HepG2 (cell line): ENCODE data around the gene C14orf93. TPM values are rescaled to one million over a fixed set of nuclear protein-coding genes. Genes with fewer than 3 reads are reported as not detected.

Experiments used
- ATAC-seq: fragments of 200-7000 bp; cut with Tn5 transposase; 3 replicates; pipeline ENCODE4 v1.9.1; 2020; ENCODE audit warnings: mild to moderate bottlenecking, moderate library complexity
- BruUV-seq: library from RNA; stranded (reverse); fragments of 400-500 nt; replicated peaks from 2 replicates; lab custom pipeline; 2021; lab: Mats Ljungman, UMichigan
- CTCF ChIA-PET: fragments of 300-600 bp; formaldehyde crosslinking; extraction: SDS; loops from one replicate; lab custom pipeline; 2021; ENCODE audit warnings: low total read pairs, inconsistent platforms, low intra/inter-chr PET ratio; lab: Yijun Ruan, JAX
- POLR2A ChIA-PET: fragments of 350-600 bp; sonication (Branson Sonifier 250); formaldehyde crosslinking; loops from one replicate; lab custom pipeline; 2020; ENCODE audit warnings: antibody characterized with exemption, inconsistent platforms; lab: Yijun Ruan, JAX
- DNase-seq: peaks from one replicate; pipeline ENCODE4 v3.0.0-alpha.2; 2015; ENCODE audit warnings: low spot score
- FAIRE-seq: peaks from 3 replicates; lab custom pipeline; 2011; peaks lifted over from hg19 to GRCh38; lab: Jason Lieb, UNC
- H2AFZ ChIP-seq: one replicate; pipeline ENCODE4 v1.6.1; 2011; ENCODE audit warnings: low read length, inconsistent platforms
- H3K27ac ChIP-seq: fragments of 300-600 bp; 3 replicates; pipeline ENCODE4 v1.8.0; 2011; ENCODE audit warnings: mixed run types, mild to moderate bottlenecking, mixed read lengths, low read length, inconsistent platforms; ENCODE audit not compliant: insufficient read depth; ENCODE audit errors: extremely low read length
- H3K27me3 ChIP-seq, 2 experiments: fragments of 200-600 bp in 1 of 2; 2 replicates in 1 of 2; 3 replicates in 1 of 2; pipeline versions ENCODE4 v1.6.0 to v1.8.0; 2011; ENCODE audit warnings: low read length in 2 of 2, mild to moderate bottlenecking in 2 of 2, moderate library complexity in 2 of 2, inconsistent platforms in 1 of 2; ENCODE audit not compliant: insufficient read depth in 2 of 2, control insufficient read depth in 1 of 2
- H3K36me3 ChIP-seq, 2 experiments: fragments of 200-600 bp in 1 of 2; replicated peaks in 1 of 2; 2 replicates in 1 of 2; 3 replicates in 1 of 2; pipeline versions ENCODE4 v1.5.1 to v1.8.0; 2011; ENCODE audit warnings: low read length in 2 of 2, inconsistent platforms in 1 of 2; ENCODE audit not compliant: insufficient read depth in 2 of 2, control insufficient read depth in 1 of 2
- H3K4me1 ChIP-seq: 2 replicates; pipeline ENCODE4 v1.5.1; 2012; ENCODE audit warnings: low read length, inconsistent platforms; ENCODE audit not compliant: insufficient read depth
- H3K4me2 ChIP-seq: 2 replicates; pipeline ENCODE4 v1.6.0; 2011; ENCODE audit warnings: low read depth, low read length, inconsistent platforms
- H3K4me3 ChIP-seq, 3 experiments: fragments of 200-600 bp in 1 of 3; sonication (generic), shearing (Covaris generic) in 1 of 3; replicated peaks in 1 of 3; 2 replicates each; pipeline ENCODE4 v1.5.1; 2011 to 2016; ENCODE audit warnings: low read length in 3 of 3, inconsistent platforms in 2 of 3, low read depth in 2 of 3, mild to moderate bottlenecking in 2 of 3, control low read depth in 1 of 3, mixed read lengths in 1 of 3; ENCODE audit not compliant: insufficient read depth in 1 of 3
- H3K79me2 ChIP-seq: one replicate; pipeline ENCODE4 v1.6.1; 2011; ENCODE audit warnings: low read length, inconsistent platforms; ENCODE audit not compliant: insufficient read depth
- H3K9ac ChIP-seq: 2 replicates; pipeline ENCODE4 v1.6.0; 2011; ENCODE audit warnings: mild to moderate bottlenecking, low read depth, low read length, inconsistent platforms; ENCODE audit not compliant: insufficient read depth
- H3K9me3 ChIP-seq: 2 replicates; pipeline ENCODE4 v1.5.1; 2012; ENCODE audit warnings: mild to moderate bottlenecking, low read length
- H4K20me1 ChIP-seq: 2 replicates; pipeline ENCODE4 v1.6.0; 2011; ENCODE audit warnings: inconsistent platforms, mild to moderate bottlenecking, low read length, moderate library complexity; ENCODE audit not compliant: insufficient read depth
- ARNT ChIP-seq: fragments of 450-650 bp; IDR thresholded peaks from 2 replicates; pipeline ENCODE4 v1.6.1; 2017
- ARNTL ChIP-seq: sonication (generic); formaldehyde crosslinking; IDR thresholded peaks from 2 replicates; pipeline ENCODE4 v1.4.0; 2020; ENCODE audit warnings: mild to moderate bottlenecking, missing genetic modification reagents
- CBFB ChIP-seq: sonication (generic); formaldehyde crosslinking; IDR thresholded peaks from 2 replicates; pipeline ENCODE4 v1.4.0; 2020; ENCODE audit warnings: missing genetic modification reagents
- HOXA7 ChIP-seq: sonication (generic); formaldehyde crosslinking; IDR thresholded peaks from 2 replicates; pipeline ENCODE4 v1.8.1; 2022; ENCODE audit warnings: mild to moderate bottlenecking, missing genetic modification reagents, moderate library complexity
- ISX ChIP-seq: sonication (generic); formaldehyde crosslinking; conservative IDR thresholded peaks from 2 replicates; pipeline ENCODE4 v1.5.0; 2020; ENCODE audit warnings: missing genetic modification reagents
- MAFF ChIP-seq: IDR thresholded peaks from 2 replicates; pipeline ENCODE4 v1.6.1; 2011; ENCODE audit warnings: low read depth, low read length, improper control_type of control experiment
- PHB2 ChIP-seq: fragments of 450-650 bp; IDR thresholded peaks from 2 replicates; pipeline ENCODE4 v1.6.1; 2018; ENCODE audit not compliant: partially characterized antibody
- POLR2A ChIP-seq, 2 experiments: IDR thresholded peaks; 2 replicates each; pipeline ENCODE4 v1.6.1; 2011; ENCODE audit warnings: low read depth in 2 of 2, low read length in 2 of 2, mild to moderate bottlenecking in 1 of 2, moderate library complexity in 1 of 2; ENCODE audit not compliant: insufficient read depth in 1 of 2
- REL ChIP-seq: sonication (generic); formaldehyde crosslinking; conservative IDR thresholded peaks from 2 replicates; pipeline ENCODE4 v1.8.0; 2022; ENCODE audit warnings: mild to moderate bottlenecking, missing genetic modification reagents, moderate library complexity
- RFXANK ChIP-seq: IDR thresholded peaks from 2 replicates; pipeline ENCODE4 v1.6.1; 2016
- STAT5B ChIP-seq: sonication (generic); formaldehyde crosslinking; IDR thresholded peaks from 2 replicates; pipeline ENCODE4 v1.4.0; 2020; ENCODE audit warnings: missing genetic modification reagents
- ZFY ChIP-seq: sonication (generic); formaldehyde crosslinking; IDR thresholded peaks from 2 replicates; pipeline ENCODE4 v1.4.0; 2020; ENCODE audit warnings: missing genetic modification reagents
- ZKSCAN8 ChIP-seq: IDR thresholded peaks from 2 replicates; pipeline ENCODE4 v1.6.1; 2016; ENCODE audit warnings: borderline replicate concordance, missing genetic modification reagents, missing compliant biosample characterization
- ZSCAN31 ChIP-seq: sonication (generic); formaldehyde crosslinking; IDR thresholded peaks from 2 replicates; pipeline ENCODE4 v1.5.0; 2020; ENCODE audit warnings: low read depth, mild to moderate bottlenecking, missing genetic modification reagents
- WGBS: methylation state at CpG from one replicate; pipeline ENCODE4 v1.1.6; 2017; ENCODE audit warnings: low lambda C conversion rate; 5-methylcytosine and 5-hydroxymethylcytosine counted together
- in situ Hi-C: cut with HindIII; loops from 2 replicates; pipeline ENCODE4 v1.10.0; 2017; ENCODE audit warnings: low pct_unique_long_range_greater_than_20kb; ENCODE audit not compliant: extremely low pct_ligation_motif_present
- intact Hi-C: fragments of 100-400 bp; cut with micrococcal nuclease; formaldehyde crosslinking; loops from one replicate; pipeline ENCODE4 v1.10.0; 2022; ENCODE audit not compliant: unreplicated experiment
- polyA plus RNA-seq, 8 experiments: library from polyadenylated mRNA; depleted of rRNA in 3 of 8; stranded (reverse) in 7 of 8; unstranded in 1 of 8; fragments of >200 nt; fragmentation: Illumina TruSeq in 4 of 8; extraction: Trizol in 4 of 8; gene quantifications; 2 replicates each; pipeline versions ENCODE4 v1.2.1 to v1.2.3, GENCODE V29; 2011 to 2016; ENCODE audit warnings: low read depth in 4 of 8, missing spikeins in 1 of 8, mixed read lengths in 1 of 8; ENCODE audit not compliant: insufficient read depth in 1 of 8
- total RNA-seq, 5 experiments: library from RNA; depleted of rRNA; stranded (reverse); fragments of >200 nt; fragmentation: Illumina TruSeq; extraction: Trizol; gene quantifications; 2 replicates each; pipeline ENCODE4 v1.2.3, GENCODE V29; 2016; ENCODE audit warnings: low read depth in 1 of 5
- TF ChIP-seq, protein P1 (sequence below): sonication (generic); formaldehyde crosslinking; IDR thresholded peaks from 2 replicates; pipeline ENCODE4 v1.8.1; 2023; ENCODE audit warnings: mild to moderate bottlenecking, missing genetic modification reagents
- TF ChIP-seq, protein P2 (sequence below): sonication (generic); formaldehyde crosslinking; IDR thresholded peaks from 2 replicates; pipeline ENCODE4 v1.8.1; 2023; ENCODE audit warnings: mild to moderate bottlenecking, inconsistent platforms, moderate library complexity, missing genetic modification reagents, borderline replicate concordance
- TF ChIP-seq, protein P3 (sequence below): sonication (generic); formaldehyde crosslinking; conservative IDR thresholded peaks from 2 replicates; pipeline ENCODE4 v1.4.0; 2020; ENCODE audit warnings: mild to moderate bottlenecking, missing genetic modification reagents, moderate library complexity
- TF ChIP-seq, protein P4 (sequence below): IDR thresholded peaks from 2 replicates; pipeline ENCODE4 v1.6.1; 2016

The C14orf93 gene
- total and polyA plus RNA-seq, 2 of the 13 experiments (the other 11 are each of a cell fraction or from before 2014, with no cell fraction given), result 11.4 to 22.5 TPM

DNA sequence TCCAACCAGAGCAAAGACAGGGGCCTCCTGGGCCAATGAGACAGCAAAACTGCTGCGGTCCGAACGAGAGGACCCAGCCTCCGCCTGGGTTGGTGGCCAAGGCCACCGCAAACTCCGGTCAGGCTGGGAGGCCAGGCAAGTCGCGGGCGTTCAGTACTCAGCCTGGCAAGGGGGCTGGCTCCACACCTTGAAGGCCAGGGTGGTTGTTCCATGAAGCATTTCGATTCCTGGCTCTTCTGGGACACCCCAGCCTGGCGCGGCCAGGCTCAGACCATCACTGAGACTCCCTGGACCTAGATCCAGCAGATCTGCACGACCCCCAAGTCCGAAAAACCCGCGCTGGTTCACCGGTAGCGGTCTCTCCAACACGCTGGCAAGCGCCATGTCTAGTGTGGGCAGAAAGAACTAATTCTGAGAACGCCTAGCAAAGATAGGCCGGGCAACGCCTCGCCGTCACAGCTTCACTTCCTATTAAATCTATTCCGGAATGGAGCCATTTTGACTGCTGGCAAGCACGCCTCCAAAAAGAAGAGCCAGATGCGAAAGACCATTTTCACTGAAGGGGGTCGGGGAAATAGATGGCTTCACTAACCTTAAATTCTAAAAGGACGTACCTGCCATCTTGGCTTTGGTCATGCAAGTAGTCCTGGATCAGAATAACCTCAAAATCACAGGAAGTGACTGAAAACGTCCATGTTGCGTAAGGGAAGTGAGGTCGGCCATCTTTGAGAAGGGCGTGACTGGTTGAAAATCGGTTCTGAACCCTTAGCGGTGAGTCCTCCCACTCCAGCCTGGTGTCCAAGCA is 24.8 kb upstream of the C14orf93 start, which contains the start of gene PSMB5:
PSMB5 (minus strand) TSS at position 403 of the 805 bp plus-strand sequence; CDS start at position 384, 19 bp downstream.
- Histone ChIP-seq H3K4me1 (peaks cover 38% of the 10 kb centered on the region), H3K9ac (peak within 1 kb of the TSS; percentile 97), H3K36me3 (peaks cover 16 to 28% of the 10 kb centered on the region in 2 experiments), H3K27me3 (no peaks in the 10 kb centered on the region; a peak in 1 of 5 replicates), H3K79me2 (peaks cover 34% of the 10 kb centered on the region), H3K9me3 (no peaks in the 10 kb centered on the region), H4K20me1 (no peaks in the 10 kb centered on the region), H2AFZ (peak within 1 kb of the TSS; percentile 98), H3K4me2 (peak within 1 kb of the TSS; percentile 92), H3K27ac (peak within 1 kb of the TSS; percentile 90), H3K4me3 (peak within 1 kb of the TSS; percentile 78 to 86 (median 80))
- CTCF ChIA-PET, result no interaction called here
- WGBS, result under 1% methylated on average over 33 of the region's 36 CpGs
- BruUV-seq, result no TSS peak
- POLR2A ChIA-PET, result interaction anchor here (0.7 to 15.1 kb wide), 24 partner anchors 8 to 1236 kb away, joined by 3 to 203 read pairs (median 5); partner anchors contain the start of genes ACIN1, AJUBA, C14orf119 and HAUS4
- DNase-seq (peak; percentile 100), ATAC-seq (peak; percentile 96), FAIRE-seq (peak; percentile 99)
- in situ Hi-C loops (no loop called here), intact Hi-C loops (loop anchor here (1.0 to 2.0 kb wide), 4 partner anchors 24 to 60 kb away; partner anchors contain the start of genes ACIN1, AJUBA, C14orf119 and C14orf93)
- TF ChIP-seq MAFF, result peak; percentile 3; the same call in 1 of the 2 replicates
- TF ChIP-seq, protein P1, sequence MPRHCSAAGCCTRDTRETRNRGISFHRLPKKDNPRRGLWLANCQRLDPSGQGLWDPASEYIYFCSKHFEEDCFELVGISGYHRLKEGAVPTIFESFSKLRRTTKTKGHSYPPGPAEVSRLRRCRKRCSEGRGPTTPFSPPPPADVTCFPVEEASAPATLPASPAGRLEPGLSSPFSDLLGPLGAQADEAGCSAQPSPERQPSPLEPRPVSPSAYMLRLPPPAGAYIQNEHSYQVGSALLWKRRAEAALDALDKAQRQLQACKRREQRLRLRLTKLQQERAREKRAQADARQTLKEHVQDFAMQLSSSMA (CRISPR knock-in tag), result peak; percentile 12; the same call in 1 of the 2 replicates
- peak; percentile 62; the same call in 1 of the 2 replicates for TF ChIP-seq ZSCAN31 (CRISPR knock-in tag)
- TF ChIP-seq RFXANK (CRISPR knock-in tag), result peak; percentile 96
- TF ChIP-seq PHB2, result no peak
- TF ChIP-seq ARNT, result no peak
- TF ChIP-seq CBFB, result peak; percentile 57; the same call in 1 of the 2 replicates
- peak; percentile 55 for TF ChIP-seq ZKSCAN8
- no peak for TF ChIP-seq HOXA7 (CRISPR knock-in tag)
- TF ChIP-seq POLR2A (IDR thresholded peaks at IDR 0.05; ENCODE audit: insufficient read depth in 1 of 2, low read depth in 2 of 2, low read length in 2 of 2), result peak in 1 of 2 experiments; percentile 98; a peak in 2 of 4 replicates
- TF ChIP-seq ZFY (CRISPR knock-in tag), result peak; percentile 99
- TF ChIP-seq REL (CRISPR knock-in tag), result no peak; the same call in 1 of the 2 replicates
- TF ChIP-seq ISX (CRISPR knock-in tag), result peak; percentile 93; the same call in 1 of the 2 replicates
- peak; percentile 61; the same call in 1 of the 2 replicates for TF ChIP-seq STAT5B
- peak; percentile 87 for TF ChIP-seq ARNTL
- TF ChIP-seq, protein P2, sequence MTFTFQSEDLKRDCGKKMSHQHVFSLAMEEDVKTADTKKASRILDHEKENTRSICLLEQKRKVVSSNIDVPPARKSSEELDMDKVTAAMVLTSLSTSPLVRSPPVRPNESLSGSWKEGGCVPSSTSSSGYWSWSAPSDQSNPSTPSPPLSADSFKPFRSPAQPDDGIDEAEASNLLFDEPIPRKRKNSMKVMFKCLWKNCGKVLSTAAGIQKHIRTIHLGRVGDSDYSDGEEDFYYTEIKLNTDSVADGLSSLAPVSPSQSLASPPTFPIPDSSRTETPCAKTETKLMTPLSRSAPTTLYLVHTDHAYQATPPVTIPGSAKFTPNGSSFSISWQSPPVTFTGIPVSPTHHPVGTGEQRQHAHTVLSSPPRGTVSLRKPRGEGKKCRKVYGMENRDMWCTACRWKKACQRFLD (CRISPR knock-in tag), result peak; percentile 96
- TF ChIP-seq, protein P3, sequence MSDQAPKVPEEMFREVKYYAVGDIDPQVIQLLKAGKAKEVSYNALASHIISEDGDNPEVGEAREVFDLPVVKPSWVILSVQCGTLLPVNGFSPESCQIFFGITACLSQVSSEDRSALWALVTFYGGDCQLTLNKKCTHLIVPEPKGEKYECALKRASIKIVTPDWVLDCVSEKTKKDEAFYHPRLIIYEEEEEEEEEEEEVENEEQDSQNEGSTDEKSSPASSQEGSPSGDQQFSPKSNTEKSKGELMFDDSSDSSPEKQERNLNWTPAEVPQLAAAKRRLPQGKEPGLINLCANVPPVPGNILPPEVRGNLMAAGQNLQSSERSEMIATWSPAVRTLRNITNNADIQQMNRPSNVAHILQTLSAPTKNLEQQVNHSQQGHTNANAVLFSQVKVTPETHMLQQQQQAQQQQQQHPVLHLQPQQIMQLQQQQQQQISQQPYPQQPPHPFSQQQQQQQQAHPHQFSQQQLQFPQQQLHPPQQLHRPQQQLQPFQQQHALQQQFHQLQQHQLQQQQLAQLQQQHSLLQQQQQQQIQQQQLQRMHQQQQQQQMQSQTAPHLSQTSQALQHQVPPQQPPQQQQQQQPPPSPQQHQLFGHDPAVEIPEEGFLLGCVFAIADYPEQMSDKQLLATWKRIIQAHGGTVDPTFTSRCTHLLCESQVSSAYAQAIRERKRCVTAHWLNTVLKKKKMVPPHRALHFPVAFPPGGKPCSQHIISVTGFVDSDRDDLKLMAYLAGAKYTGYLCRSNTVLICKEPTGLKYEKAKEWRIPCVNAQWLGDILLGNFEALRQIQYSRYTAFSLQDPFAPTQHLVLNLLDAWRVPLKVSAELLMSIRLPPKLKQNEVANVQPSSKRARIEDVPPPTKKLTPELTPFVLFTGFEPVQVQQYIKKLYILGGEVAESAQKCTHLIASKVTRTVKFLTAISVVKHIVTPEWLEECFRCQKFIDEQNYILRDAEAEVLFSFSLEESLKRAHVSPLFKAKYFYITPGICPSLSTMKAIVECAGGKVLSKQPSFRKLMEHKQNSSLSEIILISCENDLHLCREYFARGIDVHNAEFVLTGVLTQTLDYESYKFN (CRISPR knock-in tag), result peak; percentile 56
- TF ChIP-seq, protein P4, sequence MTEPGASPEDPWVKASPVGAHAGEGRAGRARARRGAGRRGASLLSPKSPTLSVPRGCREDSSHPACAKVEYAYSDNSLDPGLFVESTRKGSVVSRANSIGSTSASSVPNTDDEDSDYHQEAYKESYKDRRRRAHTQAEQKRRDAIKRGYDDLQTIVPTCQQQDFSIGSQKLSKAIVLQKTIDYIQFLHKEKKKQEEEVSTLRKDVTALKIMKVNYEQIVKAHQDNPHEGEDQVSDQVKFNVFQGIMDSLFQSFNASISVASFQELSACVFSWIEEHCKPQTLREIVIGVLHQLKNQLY, result no peak
